B cell (primary cell): ENCODE results near the gene WRAP73. TPM values are rescaled to one million over a fixed set of nuclear protein-coding genes. Genes with fewer than 3 reads are reported as not detected.

Source experiments
- ATAC-seq: fragments of 200-7000 bp; cut with Tn5 transposase; one replicate; pipeline ENCODE4 v1.10.0; 2021; ENCODE audit warnings: low read depth, mild to moderate bottlenecking, moderate number of reproducible peaks, moderate library complexity
- CTCF ChIA-PET: fragments of 350-600 bp; sonication (Branson Sonifier 250); formaldehyde crosslinking; loops from one replicate; lab custom pipeline; 2021; ENCODE audit warnings: antibody characterized with exemption, inconsistent platforms; lab: Charles Lee
- POLR2A ChIA-PET: fragments of 350-600 bp; sonication (Branson Sonifier 250); formaldehyde crosslinking; loops from one replicate; lab custom pipeline; 2021; ENCODE audit warnings: antibody characterized with exemption; lab: Charles Lee
- DNase-seq: peaks from one replicate; pipeline ENCODE4 v3.0.0; 2013
- H2AFZ ChIP-seq: 2 replicates; pipeline ENCODE4 v1.6.1; 2012; ENCODE audit warnings: mild to moderate bottlenecking, low read depth, low read length; ENCODE audit not compliant: insufficient read depth, poor library complexity, severe bottlenecking
- H3K27ac ChIP-seq, 2 donors: 1 replicate in 1 of 2; 2 replicates in 1 of 2; pipeline ENCODE4 v1.5.1; 2012 to 2013; ENCODE audit warnings: low read length in 2 of 2, mild to moderate bottlenecking in 2 of 2, moderate library complexity in 1 of 2
- H3K27me3 ChIP-seq, 4 experiments: fragments of 200-600 bp in 1 of 4; sonication (generic) in 1 of 4; replicated peaks in 1 of 4; 1 replicate in 2 of 4; 2 replicates in 2 of 4; pipeline versions ENCODE4 v1.6.1 to v1.7.0; 2013 to 2016; ENCODE audit warnings: low read length in 3 of 4, mild to moderate bottlenecking in 2 of 4, mixed read lengths in 1 of 4, moderate library complexity in 1 of 4; ENCODE audit not compliant: insufficient read depth in 4 of 4, control insufficient read depth in 3 of 4; ENCODE audit errors: control extremely low read depth in 1 of 4
- H3K36me3 ChIP-seq, 2 experiments: replicated peaks in 1 of 2; 1 replicate in 1 of 2; 2 replicates in 1 of 2; pipeline versions ENCODE4 v1.6.1 to v1.7.1; 2013; ENCODE audit warnings: low read length in 1 of 2; ENCODE audit not compliant: insufficient read depth in 2 of 2, control insufficient read depth in 1 of 2; ENCODE audit errors: control extremely low read depth in 1 of 2, extremely low read depth in 1 of 2
- H3K4me1 ChIP-seq, 2 donors: fragments of 200-600 bp in 1 of 2; sonication (generic) in 1 of 2; 1 replicate in 1 of 2; 2 replicates in 1 of 2; pipeline versions ENCODE4 v1.5.1 to v1.6.1; 2013 to 2017; ENCODE audit warnings: low read length in 2 of 2; ENCODE audit not compliant: control insufficient read depth in 2 of 2, insufficient read depth in 2 of 2
- H3K4me2 ChIP-seq: replicated peaks from 2 replicates; pipeline ENCODE3; 2012; ENCODE audit warnings: mild to moderate bottlenecking, low read depth, low read length; ENCODE audit not compliant: poor library complexity, severe bottlenecking
- H3K4me3 ChIP-seq, 5 experiments: fragments of 200-600 bp in 1 of 5; sonication (generic) in 1 of 5; 1 replicate in 3 of 5; 2 replicates in 2 of 5; pipeline versions ENCODE4 v1.5.1 to v1.7.0; 2011 to 2016; ENCODE audit warnings: low read length in 4 of 5, mild to moderate bottlenecking in 4 of 5, low read depth in 2 of 5, control low read depth in 1 of 5, moderate library complexity in 1 of 5; ENCODE audit not compliant: insufficient read depth in 1 of 5; ENCODE audit errors: control extremely low read depth in 1 of 5, extremely low read depth in 1 of 5
- H3K79me2 ChIP-seq: fragments of 200-600 bp; sonication (generic); one replicate; pipeline ENCODE4 v1.6.0; 2016; ENCODE audit warnings: low read length; ENCODE audit not compliant: control insufficient read depth, insufficient read depth
- H3K9ac ChIP-seq: fragments of 200-600 bp; sonication (generic); 2 replicates; pipeline ENCODE4 v1.6.1; 2017; ENCODE audit warnings: mild to moderate bottlenecking, low read length, moderate library complexity
- H3K9me3 ChIP-seq, 3 donors: one replicate each; pipeline versions ENCODE4 v1.6.1 to v1.7.1; 2013; ENCODE audit warnings: low read length in 2 of 3; ENCODE audit not compliant: control insufficient read depth in 2 of 3, insufficient read depth in 1 of 3; ENCODE audit errors: control extremely low read depth in 1 of 3
- H4K20me1 ChIP-seq: 2 replicates; pipeline ENCODE4 v1.6.0; 2012; ENCODE audit warnings: mild to moderate bottlenecking, low read length; ENCODE audit not compliant: insufficient read depth, control insufficient read depth, poor library complexity, severe bottlenecking
- H3K27ac Mint-ChIP-seq: one replicate; pipeline ENCODE4 v1.8.0; 2021; ENCODE audit warnings: mixed read lengths
- H3K27me3 Mint-ChIP-seq: one replicate; pipeline ENCODE4 v1.8.0; 2021; ENCODE audit warnings: mixed read lengths
- H3K4me1 Mint-ChIP-seq: one replicate; pipeline ENCODE4 v1.8.0; 2021; ENCODE audit warnings: mixed read lengths
- H3K4me3 Mint-ChIP-seq: one replicate; pipeline ENCODE4 v1.8.0; 2021; ENCODE audit warnings: mixed read lengths
- H3K9me3 Mint-ChIP-seq: one replicate; pipeline ENCODE4 v1.8.0; 2022; ENCODE audit warnings: mixed read lengths; ENCODE audit not compliant: insufficient read depth
- EZH2 ChIP-seq: IDR thresholded peaks from 2 replicates; pipeline ENCODE4 v1.6.1; 2012; ENCODE audit warnings: borderline replicate concordance, low read depth, mild to moderate bottlenecking, moderate library complexity, low read length; ENCODE audit not compliant: insufficient read depth, poor library complexity, severe bottlenecking
- WGBS: methylation state at CpG from one replicate; pipeline ENCODE4 v1.1.5; 2013; ENCODE audit warnings: missing lambda C conversion rate; ENCODE audit not compliant: insufficient coverage; 5-methylcytosine and 5-hydroxymethylcytosine counted together
- intact Hi-C: fragments of 100-400 bp; cut with micrococcal nuclease; formaldehyde crosslinking; loops from one replicate; pipeline ENCODE4 v1.10.0; 2022
- polyA plus RNA-seq: library from polyadenylated mRNA; depleted of rRNA; stranded (reverse); fragments of >200 nt; gene quantifications from 2 replicates; pipeline ENCODE4 v1.2.3, GENCODE V29; 2012
- total RNA-seq, 2 donors: library from RNA; stranded (reverse); fragments of 120-200 nt in 1 of 2; gene quantifications; 1 replicate in 1 of 2; 2 replicates in 1 of 2; pipeline versions ENCODE4 v1.2.3 to v1.2.4, GENCODE V29; 2013 to 2022
- TF ChIP-seq, protein P1 (sequence below): fragments of 200-600 bp; IDR thresholded peaks from one replicate; pipeline ENCODE4 v1.8.0; 2022; ENCODE audit warnings: antibody characterized with exemption, mild to moderate bottlenecking

The WRAP73 gene
- total and polyA plus RNA-seq, 2 donors (not counting 1 experiment from before 2014, with no cell fraction given) = 37.1 to 68.5 TPM

DNA sequence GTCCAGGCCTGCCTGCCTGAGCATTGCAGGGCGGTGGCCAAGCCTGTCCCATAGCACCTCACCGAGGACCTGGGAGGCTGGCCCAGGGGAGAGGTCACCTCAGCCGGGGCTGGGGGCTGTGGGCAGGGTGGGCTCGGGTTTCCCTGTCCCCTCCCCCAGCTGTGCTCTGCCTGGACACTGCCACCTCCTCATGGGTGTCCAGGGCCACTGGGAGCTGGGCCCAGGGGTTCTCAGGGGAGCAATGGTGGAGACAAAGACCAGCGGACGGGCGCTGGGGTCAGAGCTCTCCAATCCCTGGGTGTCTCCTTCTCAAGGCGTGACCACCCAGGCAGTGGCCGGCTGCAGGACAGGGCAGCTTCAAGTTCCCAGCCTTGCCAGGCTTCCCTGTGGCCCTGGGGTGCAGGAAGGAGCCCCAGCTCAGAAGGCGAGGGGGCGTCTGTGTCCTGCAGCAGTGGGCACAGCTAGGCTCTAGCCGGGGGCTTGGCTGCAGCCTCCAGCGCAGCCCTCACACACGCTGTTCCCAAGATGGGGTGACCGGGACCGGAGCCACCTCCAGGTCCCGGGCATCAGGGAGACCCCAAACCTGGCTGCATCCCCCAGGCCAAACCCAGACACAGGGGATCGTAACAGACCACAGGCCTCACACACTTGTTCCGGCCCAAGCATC is 31.5 kb upstream of the WRAP73 start:
- no peak overlapping the region for H3K9ac ChIP-seq
- no peak overlapping the region for H2AFZ ChIP-seq
- H3K4me2 ChIP-seq = no peak overlapping the region
- H3K4me1 ChIP-seq = peaks cover 32 to 50% of the 10 kb centered on the region in 2 donors
- H3K27ac ChIP-seq = no peak overlapping the region
- no peaks in the 10 kb centered on the region for H3K79me2 ChIP-seq
- Mint-ChIP-seq H3K27me3 (peaks cover 6% of the 10 kb centered on the region), H3K27ac (no peak overlapping the region), H3K9me3 (no peaks in the 10 kb centered on the region), H3K4me3 (no peak overlapping the region), H3K4me1 (peaks cover 53% of the 10 kb centered on the region)
- ATAC-seq = no peak
- 97% methylated on average over 18 of the region's 19 CpGs for WGBS
- ChIA-PET CTCF (no interaction called here), POLR2A (no interaction called here)
- intact Hi-C loops = no loop called here
- no peak for TF ChIP-seq EZH2
- TF ChIP-seq, protein P1, sequence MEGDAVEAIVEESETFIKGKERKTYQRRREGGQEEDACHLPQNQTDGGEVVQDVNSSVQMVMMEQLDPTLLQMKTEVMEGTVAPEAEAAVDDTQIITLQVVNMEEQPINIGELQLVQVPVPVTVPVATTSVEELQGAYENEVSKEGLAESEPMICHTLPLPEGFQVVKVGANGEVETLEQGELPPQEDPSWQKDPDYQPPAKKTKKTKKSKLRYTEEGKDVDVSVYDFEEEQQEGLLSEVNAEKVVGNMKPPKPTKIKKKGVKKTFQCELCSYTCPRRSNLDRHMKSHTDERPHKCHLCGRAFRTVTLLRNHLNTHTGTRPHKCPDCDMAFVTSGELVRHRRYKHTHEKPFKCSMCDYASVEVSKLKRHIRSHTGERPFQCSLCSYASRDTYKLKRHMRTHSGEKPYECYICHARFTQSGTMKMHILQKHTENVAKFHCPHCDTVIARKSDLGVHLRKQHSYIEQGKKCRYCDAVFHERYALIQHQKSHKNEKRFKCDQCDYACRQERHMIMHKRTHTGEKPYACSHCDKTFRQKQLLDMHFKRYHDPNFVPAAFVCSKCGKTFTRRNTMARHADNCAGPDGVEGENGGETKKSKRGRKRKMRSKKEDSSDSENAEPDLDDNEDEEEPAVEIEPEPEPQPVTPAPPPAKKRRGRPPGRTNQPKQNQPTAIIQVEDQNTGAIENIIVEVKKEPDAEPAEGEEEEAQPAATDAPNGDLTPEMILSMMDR = no peak
- no peak for DNase-seq
- H3K9me3 ChIP-seq = peaks cover 0 to 8% (median 0%) of the 10 kb centered on the region in 3 donors
- H3K36me3 ChIP-seq = no peaks in the 10 kb centered on the region
- H3K27me3 ChIP-seq = peaks cover 0 to 3% (median 0%) of the 10 kb centered on the region in 4 experiments
- H3K4me3 ChIP-seq = no peak overlapping the region
- H4K20me1 ChIP-seq = no peaks in the 10 kb centered on the region
